Heart left ventricle (tissue), 13 donors: ENCODE measurements around the gene WDR7.

Source experiments
- CTCF ChIP-seq, 12 donors: fragments of 200-600 bp; sonication (generic) in 4 of 12; IDR thresholded peaks; one replicate each; pipeline versions ENCODE4 v1.5.0 to v1.8.0; 2018 to 2022; ENCODE audit warnings: antibody characterized with exemption in 12 of 12, mild to moderate bottlenecking in 5 of 12
- POLR2A ChIP-seq, 2 donors: fragments of 450-650 bp; IDR thresholded peaks; one replicate each; pipeline ENCODE4 v1.6.1; 2017; ENCODE audit warnings: antibody characterized with exemption in 2 of 2, mild to moderate bottlenecking in 2 of 2, moderate library complexity in 2 of 2
- donor health status: ischemic (EF 13 %, LVEDD 7.1; RV severe dilation, severe dysfunction).
- donor health status: DM: no; HTN: yes; CAD: no.
- donor health status: DM: no; HTN: no; CAD: no.
- donor health status: ischemic (EF 25% LVEDD 6.9; RV normal size, moderate dysfunction).
- donor health status: ischemic (EF 25% LVEDD 5.7; RV mildly dilated, moderate dysfunction).
- donor health status: ischemic (EF 35%, LVEDD 5.7; RV mildly dilated, moderate dysfunction).
- donor health status: nonischemic (EF 11% LVEDD 7.7; RV severe dilation, severe dysfunction).
- donor health status: DM: yes; HTN: yes; CAD: no.
- donor health status: PGD.
- donor health status: ischemic (EF 29% LVEDD 5.4; RV normal size, mild dysfunction).
- donor health status: nonischemic (EF 23%, LVEDD 6.1; RV moderate dilation, normal function).

GRCh38 chr18:56721031-56721430 lies 69.9 kb downstream of the WDR7 start:
- TF ChIP-seq CTCF (IDR thresholded peaks at IDR 0.05) (no peak), POLR2A (IDR thresholded peaks at IDR 0.05) (no peak)
